A549 (cell line): ENCODE data around the gene KIF1B. TPM values are rescaled to one million over a fixed set of nuclear protein-coding genes. Genes with fewer than 3 reads are reported as not detected.
A peak's percentile ranks its signal among the peaks of the same experiment; 100 is the strongest.

Source experiments
- ATAC-seq, 2 experiments: fragments of 200-7000 bp in 1 of 2; fragments of >200 bp in 1 of 2; cut with Nextera tagmentation in 1 of 2; cut with Tn5 transposase in 1 of 2; 3 replicates each; pipeline versions ENCODE4 v1.8.0 to v1.9.1; 2018 to 2020; ENCODE audit warnings: mild to moderate bottlenecking in 1 of 2, moderate library complexity in 1 of 2
- CTCF ChIA-PET: fragments of 300-600 bp; sonication (Branson Sonifier 250); formaldehyde crosslinking; extraction: SDS; loops from one replicate; lab custom pipeline; 2021; ENCODE audit warnings: antibody characterized with exemption, inconsistent platforms; lab: Yijun Ruan, JAX
- POLR2A ChIA-PET: fragments of 350-600 bp; formaldehyde crosslinking; extraction: SDS; loops from one replicate; lab custom pipeline; 2021; ENCODE audit warnings: antibody characterized with exemption, inconsistent platforms; lab: Yijun Ruan, JAX
- DNase-seq, 2 experiments: peaks; one replicate each; pipeline versions ENCODE4 v3.0.0 to v3.0.0-alpha.2; 2011 to 2016; ENCODE audit warnings: low read depth in 1 of 2, low spot score in 1 of 2
- FAIRE-seq: peaks from 2 replicates; lab custom pipeline; 2011; peaks lifted over from hg19 to GRCh38; lab: Jason Lieb, UNC
- H3K27ac ChIP-seq, 2 experiments: fragments of >200 bp; sonication (Bioruptor Twin); formaldehyde crosslinking; 3 replicates each; pipeline ENCODE4 v1.5.1; 2016 to 2017
- H3K4me1 ChIP-seq: fragments of >200 bp; sonication (Bioruptor Twin); formaldehyde crosslinking; 3 replicates; pipeline ENCODE4 v1.6.1; 2016
- H3K4me2 ChIP-seq: fragments of >200 bp; sonication (Bioruptor Twin); formaldehyde crosslinking; 3 replicates; pipeline ENCODE4 v1.6.1; 2016
- H3K4me3 ChIP-seq: fragments of >200 bp; sonication (Bioruptor Twin); formaldehyde crosslinking; 3 replicates; pipeline ENCODE4 v1.5.1; 2016
- H3K9me3 ChIP-seq: fragments of >200 bp; sonication (Bioruptor Twin); formaldehyde crosslinking; 3 replicates; pipeline ENCODE4 v1.6.1; 2016
- BHLHE40 ChIP-seq: IDR thresholded peaks from 2 replicates; pipeline ENCODE4 v1.6.1; 2012; ENCODE audit warnings: low read depth, low read length, inconsistent platforms
- CBX8 ChIP-seq: fragments of 200-600 bp; sonication (generic); IDR thresholded peaks from 2 replicates; pipeline ENCODE4 v1.6.1; 2016
- CHD2 ChIP-seq: fragments of 150-350 bp; IDR thresholded peaks from 2 replicates; pipeline ENCODE4 v1.6.1; 2014; ENCODE audit warnings: low read length; ENCODE audit not compliant: partially characterized antibody
- E2F6 ChIP-seq: IDR thresholded peaks from 2 replicates; pipeline ENCODE4 v1.6.1; 2012; ENCODE audit warnings: low read depth, borderline replicate concordance
- EHF ChIP-seq: fragments of 250-450 bp; sonication (Bioruptor Pico); IDR thresholded peaks from 2 replicates; pipeline ENCODE4 v1.5.0; 2020; ENCODE audit warnings: mild to moderate bottlenecking
- EHMT2 ChIP-seq: fragments of 200-600 bp; sonication (generic); IDR thresholded peaks from 2 replicates; pipeline ENCODE4 v1.6.1; 2016; ENCODE audit warnings: antibody characterized with exemption, low read depth, mild to moderate bottlenecking, moderate library complexity
- FOSL2 ChIP-seq, 2 experiments: fragments of 450-650 bp in 1 of 2; fragments of >200 bp in 1 of 2; sonication (Bioruptor Twin) in 1 of 2; formaldehyde crosslinking; IDR thresholded peaks; 2 replicates each; pipeline versions ENCODE4 v1.5.0 to v1.6.1; 2016 to 2020; ENCODE audit warnings: mild to moderate bottlenecking in 1 of 2, moderate library complexity in 1 of 2
- FOXS1 ChIP-seq: fragments of 250-450 bp; sonication (Bioruptor Pico); IDR thresholded peaks from 2 replicates; pipeline ENCODE4 v1.5.0; 2020; ENCODE audit warnings: mild to moderate bottlenecking, moderate library complexity
- HDAC2 ChIP-seq: fragments of 200-600 bp; sonication (generic); IDR thresholded peaks from 2 replicates; pipeline ENCODE4 v1.6.1; 2016
- HMGXB4 ChIP-seq: fragments of 250-450 bp; sonication (Bioruptor Pico); IDR thresholded peaks from 2 replicates; pipeline ENCODE4 v1.5.0; 2021; ENCODE audit warnings: mild to moderate bottlenecking, moderate library complexity, borderline replicate concordance
- HOXB13 ChIP-seq: fragments of 250-450 bp; sonication (Bioruptor Pico); IDR thresholded peaks from 2 replicates; pipeline ENCODE4 v1.5.0; 2020; ENCODE audit warnings: low read depth, mild to moderate bottlenecking, moderate library complexity
- JUN ChIP-seq, 2 experiments: fragments of >200 bp; sonication (Bioruptor Twin); formaldehyde crosslinking; IDR thresholded peaks; 2 replicates in 1 of 2; 3 replicates in 1 of 2; pipeline ENCODE4 v1.6.1; 2016 to 2017
- MAZ ChIP-seq: fragments of 150-350 bp; IDR thresholded peaks from 2 replicates; pipeline ENCODE4 v1.6.1; 2014; ENCODE audit warnings: antibody characterized with exemption, low read depth, low read length, borderline replicate concordance
- NPAS2 ChIP-seq: fragments of 250-450 bp; sonication (Bioruptor Pico); IDR thresholded peaks from 2 replicates; pipeline ENCODE4 v1.8.0; 2022; ENCODE audit warnings: mild to moderate bottlenecking, moderate library complexity, borderline replicate concordance
- POLR2AphosphoS2 ChIP-seq: conservative IDR thresholded peaks from 2 replicates; pipeline ENCODE4 v1.6.1; 2012; ENCODE audit warnings: low read length, improper control_type of control experiment, inconsistent platforms
- RCOR1 ChIP-seq: fragments of 150-350 bp; IDR thresholded peaks from 2 replicates; pipeline ENCODE4 v1.6.1; 2014; ENCODE audit warnings: antibody characterized with exemption, low read length, low read depth
- SREBF2 ChIP-seq: fragments of 450-650 bp; IDR thresholded peaks from 2 replicates; pipeline ENCODE4 v1.6.1; 2014; ENCODE audit warnings: mild to moderate bottlenecking, moderate library complexity
- USF2 ChIP-seq: fragments of 450-650 bp; IDR thresholded peaks from 2 replicates; pipeline ENCODE4 v1.6.1; 2014; ENCODE audit warnings: antibody characterized with exemption
- ZC3H11A ChIP-seq: fragments of 450-650 bp; IDR thresholded peaks from 2 replicates; pipeline ENCODE4 v1.6.1; 2014; ENCODE audit warnings: antibody characterized with exemption, mild to moderate bottlenecking
- ZFP36 ChIP-seq: fragments of 450-650 bp; IDR thresholded peaks from 2 replicates; pipeline ENCODE4 v1.6.1; 2014; ENCODE audit warnings: borderline replicate concordance; ENCODE audit not compliant: partially characterized antibody
- ZNF302 ChIP-seq: fragments of 250-450 bp; sonication (Bioruptor Pico); IDR thresholded peaks from 2 replicates; pipeline ENCODE4 v1.9.0; 2021; ENCODE audit warnings: inconsistent platforms, mild to moderate bottlenecking, moderate library complexity
- WGBS: methylation state at CpG from one replicate; pipeline ENCODE4 v1.1.6; 2017; ENCODE audit errors: missing lambda C conversion rate; 5-methylcytosine and 5-hydroxymethylcytosine counted together
- polyA plus RNA-seq, 4 experiments: library from polyadenylated mRNA; depleted of rRNA in 3 of 4; stranded (reverse); fragments of >200 nt; fragmentation: RNase III in 1 of 4; extraction: RNeasy Plus Mini Kit Qiagen cat#74134 plus additional on column Dnase treatment in 1 of 4; gene quantifications; 2 replicates in 3 of 4; 3 replicates in 1 of 4; pipeline ENCODE4 v1.2.3, GENCODE V29; 2011 to 2017
- TF ChIP-seq, protein P1 (sequence below): fragments of 250-450 bp; sonication (Bioruptor Pico); IDR thresholded peaks from 2 replicates; pipeline ENCODE4 v1.5.0; 2020; ENCODE audit warnings: low read depth, mild to moderate bottlenecking, moderate library complexity

Gene KIF1B
- polyA plus RNA-seq, 2 of the 4 experiments (the other 2 are of a cell fraction), result 9.8 to 18.3 TPM

GRCh38 chr1:10378081-10378841, 167.9 kb downstream of the KIF1B start (continued):
- TF ChIP-seq NPAS2 (CRISPR knock-in tag) (no peak), POLR2AphosphoS2 (no peak), BHLHE40 (no peak), HOXB13 (CRISPR knock-in tag) (0 out of 2 replicates have a peak, but pooled peaks have one; percentile 46), CBX8 (no peak), CHD2 (no peak), ZNF302 (CRISPR knock-in tag) (no peak), ZC3H11A (no peak), E2F6 (peak; percentile 74; the same call in 1 of the 2 replicates), EHF (CRISPR knock-in tag) (0 out of 2 replicates have a peak, but pooled peaks have one; percentile 43), USF2 (no peak), RCOR1 (no peak), FOXS1 (CRISPR knock-in tag) (no peak), SREBF2 (no peak), FOSL2 (IDR thresholded peaks at IDR 0.05) (no peak), FOSL2 (CRISPR knock-in tag; IDR thresholded peaks at IDR 0.05) (peak; percentile 51), MAZ (no peak), HDAC2 (no peak)
- TF ChIP-seq, protein P1, sequence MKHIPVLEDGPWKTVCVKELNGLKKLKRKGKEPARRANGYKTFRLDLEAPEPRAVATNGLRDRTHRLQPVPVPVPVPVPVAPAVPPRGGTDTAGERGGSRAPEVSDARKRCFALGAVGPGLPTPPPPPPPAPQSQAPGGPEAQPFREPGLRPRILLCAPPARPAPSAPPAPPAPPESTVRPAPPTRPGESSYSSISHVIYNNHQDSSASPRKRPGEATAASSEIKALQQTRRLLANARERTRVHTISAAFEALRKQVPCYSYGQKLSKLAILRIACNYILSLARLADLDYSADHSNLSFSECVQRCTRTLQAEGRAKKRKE (CRISPR knock-in tag), result no peak
- TF ChIP-seq, all 56 proteins: peak for 10

- H3K4me3 ChIP-seq, result no peak overlapping the region
- TF ChIP-seq JUN (IDR thresholded peaks at IDR 0.05) (no peak), HOXB13 (CRISPR knock-in tag) (peak; percentile 49; the same call in 1 of the 2 replicates)
- H3K27ac ChIP-seq, result peak overlapping the region; percentile 99
- no peak for FAIRE-seq
- H3K9me3 ChIP-seq, result no peaks in the 10 kb centered on the region
- ATAC-seq, result no peak; a peak in 1 of 6 replicates
- 60% methylated on average over 10 of the region's 10 CpGs for WGBS
- no peak for DNase-seq
- CTCF ChIA-PET, result interaction anchor here (1.0 to 3.2 kb wide), 7 partner anchors 8 to 52 kb away, joined by 3 to 63 read pairs (median 33); partner anchors contain the start of genes CENPS and PGD
- peak overlapping the region; percentile 67 for H3K4me2 ChIP-seq
- POLR2A ChIA-PET, result interaction anchor here (1.0 to 2.3 kb wide), 4 partner anchors 9 to 51 kb away, joined by 3 to 30 read pairs (median 12); partner anchors contain the start of genes CENPS and PGD
- peaks cover 78% of the 10 kb centered on the region for H3K4me1 ChIP-seq
Observed at GRCh38 chr1:10379101-10379620, 168.8 kb downstream of the KIF1B start.

DNA sequence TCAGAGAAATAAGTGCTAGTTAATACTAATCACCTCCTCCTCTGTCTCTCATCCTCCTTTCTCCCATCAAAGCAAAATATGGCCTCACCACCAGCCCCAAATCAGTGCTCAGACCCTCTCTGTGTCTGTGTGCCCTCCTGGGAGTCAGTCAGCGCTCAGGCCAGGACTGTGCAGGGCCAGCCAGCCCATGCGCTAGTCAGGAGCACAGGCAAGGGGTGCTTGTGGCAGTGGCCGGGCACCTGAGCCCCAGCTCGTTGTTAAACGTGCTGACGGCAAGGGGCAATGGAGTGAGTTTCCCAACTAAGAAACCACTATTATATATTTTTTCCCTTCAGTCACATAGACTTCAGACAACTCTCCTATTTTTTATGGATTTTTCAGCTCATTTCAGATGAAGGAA, 169.3 kb downstream of the KIF1B start:
- POLR2A ChIA-PET, result no interaction called here
- Histone ChIP-seq H3K9me3 (no peaks in the 10 kb centered on the region), H3K4me1 (peaks cover 77% of the 10 kb centered on the region), H3K4me3 (no peak overlapping the region), H3K27ac (peak overlapping the region; percentile 99), H3K4me2 (peak overlapping the region; percentile 67)
- no peak for DNase-seq
- FAIRE-seq, result no peak
- no peak for TF ChIP-seq EHMT2
- no peak for TF ChIP-seq HMGXB4 (CRISPR knock-in tag)
- TF ChIP-seq JUN (IDR thresholded peaks at IDR 0.05), result 0 out of 5 replicates have a peak, but pooled peaks of 1 of the 2 experiments have one; percentile 9
- no peak for TF ChIP-seq ZFP36
- WGBS, result 78% methylated on average over 4 of the region's 6 CpGs
- ATAC-seq, result peak in 1 of 2 experiments; percentile 4; a peak in 1 of 6 replicates
- CTCF ChIA-PET, result interaction anchor here (0.8 to 1.4 kb wide), 3 partner anchors 23 to 51 kb away, joined by 3 to 4 read pairs (median 4); partner anchors contain the start of gene CENPS
